NT2/D1 (cell line): ENCODE measurements around the gene LTBP2.

Experiments
- SUZ12 ChIP-seq: IDR thresholded peaks from 2 replicates; pipeline ENCODE4 v1.6.1; 2011; ENCODE audit not compliant: insufficient read length, insufficient read depth; ENCODE audit errors: extremely low read depth
- YY1 ChIP-seq: IDR thresholded peaks from 2 replicates; pipeline ENCODE4 v1.6.1; 2011; ENCODE audit not compliant: insufficient read length, insufficient read depth
- ZNF274 ChIP-seq: IDR thresholded peaks from 2 replicates; pipeline ENCODE4 v1.6.1; 2011; ENCODE audit warnings: mild to moderate bottlenecking, low read depth, low read length

DNA sequence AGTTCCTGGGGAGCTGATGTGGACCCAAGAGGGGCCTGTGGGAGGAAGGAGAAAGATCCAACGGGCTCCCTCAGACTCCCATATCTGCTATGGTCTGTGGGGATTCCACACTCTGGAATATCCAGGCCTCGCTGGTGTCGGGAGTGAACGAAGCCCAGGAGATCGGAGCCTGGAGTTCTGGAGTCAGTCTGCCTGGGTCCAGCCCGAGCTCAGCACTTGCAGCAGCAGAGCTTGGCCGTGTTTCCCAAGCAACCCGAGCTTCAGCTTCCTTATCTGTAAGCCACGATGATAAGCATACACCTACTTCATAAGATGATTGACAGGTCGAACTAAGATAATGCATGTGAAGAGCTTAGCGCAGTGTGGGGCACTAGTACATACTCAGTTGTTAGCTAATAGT, 10.1 kb downstream of the LTBP2 start:
- TF ChIP-seq ZNF274: no peak
- no peak for TF ChIP-seq YY1
- TF ChIP-seq SUZ12: no peak
